GM23338 (cell line): ENCODE data around the gene C1QTNF1.

Experiments used
- CREB1 ChIP-seq: fragments of 250-450 bp; sonication (Bioruptor Pico); IDR thresholded peaks from 2 replicates; pipeline ENCODE4 v1.5.0; 2020; ENCODE audit warnings: low read depth, mild to moderate bottlenecking, moderate library complexity
- CTCF ChIP-seq, 2 experiments: fragments of 200-600 bp in 1 of 2; sonication (generic) in 1 of 2; conservative IDR thresholded peaks; 2 replicates each; pipeline versions ENCODE4 v1.5.1 to v1.6.1; 2016 to 2017; ENCODE audit warnings: antibody characterized with exemption in 2 of 2, low read depth in 2 of 2, mild to moderate bottlenecking in 2 of 2, moderate library complexity in 1 of 2
- EZH2 ChIP-seq: fragments of 200-600 bp; sonication (generic); IDR thresholded peaks from one replicate; pipeline ENCODE4 v1.8.0; 2017; ENCODE audit warnings: antibody characterized with exemption, mild to moderate bottlenecking, low read depth; ENCODE audit not compliant: unreplicated experiment
- EZH2phosphoT487 ChIP-seq: fragments of 200-600 bp; sonication (generic); IDR thresholded peaks from one replicate; pipeline ENCODE4 v1.8.1; 2018; ENCODE audit warnings: antibody characterized with exemption; ENCODE audit not compliant: unreplicated experiment
- POLR2AphosphoS5 ChIP-seq: IDR thresholded peaks from 2 replicates; pipeline ENCODE4 v1.6.1; 2016; ENCODE audit warnings: antibody characterized with exemption, low read depth
- REST ChIP-seq: IDR thresholded peaks from one replicate; pipeline ENCODE4 v1.6.1; 2018; ENCODE audit warnings: antibody characterized with exemption; ENCODE audit not compliant: unreplicated experiment
- ZNF331 ChIP-seq: fragments of 250-450 bp; sonication (Bioruptor Pico); IDR thresholded peaks from 2 replicates; pipeline ENCODE4 v1.5.0; 2020; ENCODE audit warnings: low read depth, mild to moderate bottlenecking, moderate library complexity
- ZNF462 ChIP-seq: fragments of 250-450 bp; sonication (Bioruptor Pico); IDR thresholded peaks from 2 replicates; pipeline ENCODE4 v1.5.0; 2020; ENCODE audit warnings: mild to moderate bottlenecking, moderate library complexity
- TF ChIP-seq, protein P1 (sequence below): IDR thresholded peaks from 2 replicates; pipeline ENCODE4 v1.6.1; 2016; ENCODE audit warnings: antibody characterized with exemption

GRCh38 chr17:79011451-79012147 is 12.4 kb upstream of the C1QTNF1 start:
- no peak for TF ChIP-seq POLR2AphosphoS5
- TF ChIP-seq CTCF (conservative IDR thresholded peaks at IDR 0.05; ENCODE audit: low read depth in 2 of 2), result no peak
- no peak for TF ChIP-seq REST
- no peak for TF ChIP-seq ZNF331 (CRISPR knock-in tag)
- no peak for TF ChIP-seq EZH2
- no peak for TF ChIP-seq CREB1 (CRISPR knock-in tag)
- TF ChIP-seq ZNF462 (CRISPR knock-in tag), result no peak
- TF ChIP-seq EZH2phosphoT487, result no peak
- TF ChIP-seq, protein P1, sequence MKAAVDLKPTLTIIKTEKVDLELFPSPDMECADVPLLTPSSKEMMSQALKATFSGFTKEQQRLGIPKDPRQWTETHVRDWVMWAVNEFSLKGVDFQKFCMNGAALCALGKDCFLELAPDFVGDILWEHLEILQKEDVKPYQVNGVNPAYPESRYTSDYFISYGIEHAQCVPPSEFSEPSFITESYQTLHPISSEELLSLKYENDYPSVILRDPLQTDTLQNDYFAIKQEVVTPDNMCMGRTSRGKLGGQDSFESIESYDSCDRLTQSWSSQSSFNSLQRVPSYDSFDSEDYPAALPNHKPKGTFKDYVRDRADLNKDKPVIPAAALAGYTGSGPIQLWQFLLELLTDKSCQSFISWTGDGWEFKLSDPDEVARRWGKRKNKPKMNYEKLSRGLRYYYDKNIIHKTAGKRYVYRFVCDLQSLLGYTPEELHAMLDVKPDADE, result no peak
